ENCODE data around the gene CDC37L1. TPM values are rescaled to one million over a fixed set of nuclear protein-coding genes. Genes with fewer than 3 reads are reported as not detected.
"Not testable (repeated sequence)": the region's sequence is repeated elsewhere in the genome, so short reads cannot be mapped to it uniquely, and the experiment has no call there.

The CDC37L1 gene
- total RNA-seq, result 43.0 TPM
- long read RNA-seq, transcript CDC37L1-201 (7 exons, 3,502 nt), result major isoform, 51 of 53 reads
- long read RNA-seq, partial matches to known transcripts, result 2 of 53 reads
- long read RNA-seq, other reads (novel, unspliced or antisense), result 0 of 53 reads

- peak; percentile 99 for DNase-seq (ENCODE audit: low spot score)
- intact Hi-C loops (cut with DNase I), result loop anchor here (2.0 to 5.0 kb wide), 2 partner anchors 17 to 63 kb away; partner anchors contain the start of genes AK3 and PLPP6
Observed at GRCh38 chr9:4679268-4680172, at the start of gene CDC37L1. CDC37L1 (plus strand) TSS chr9:4679569; CDS start chr9:4679768, 199 bp downstream.

- intact Hi-C loops (cut with DNase I), result no loop called here
- no peak for DNase-seq (ENCODE audit: low spot score)
Observed at GRCh38 chr9:4630836-4631235, 48.5 kb upstream of the CDC37L1 start.

GRCh38 chr9:4638968-4639367, 40.4 kb upstream of the CDC37L1 start:
- DNase-seq (ENCODE audit: low spot score), result no peak
- intact Hi-C loops (cut with DNase I), result no loop called here

GRCh38 chr9:4639420-4639819, 39.9 kb upstream of the CDC37L1 start:
- no peak for DNase-seq (ENCODE audit: low spot score)
- intact Hi-C loops (cut with DNase I), result no loop called here

GRCh38 chr9:4640027-4640426, 39.3 kb upstream of the CDC37L1 start:
- no peak for DNase-seq (ENCODE audit: low spot score)

GRCh38 chr9:4642351-4642750, 37.0 kb upstream of the CDC37L1 start:
- DNase-seq (ENCODE audit: low spot score), result no peak
- intact Hi-C loops (cut with DNase I), result loop anchor here (5.0 kb wide), 1 partner anchor 260 kb away; no protein-coding TSS in a partner anchor

More at GRCh38 chr9:4640027-4640426, 39.3 kb upstream of the CDC37L1 start:
- intact Hi-C loops (cut with DNase I), result loop anchor here (5.0 kb wide), 1 partner anchor 258 kb away; no protein-coding TSS in a partner anchor

GRCh38 chr9:4654084-4654483, 25.3 kb upstream of the CDC37L1 start:
- no peak for DNase-seq (ENCODE audit: low spot score)
- intact Hi-C loops (cut with DNase I), result no loop called here

GRCh38 chr9:4654538-4654937, 24.8 kb upstream of the CDC37L1 start:
- intact Hi-C loops (cut with DNase I), result no loop called here
- no peak for DNase-seq (ENCODE audit: low spot score)

GRCh38 chr9:4656196-4656595, 23.2 kb upstream of the CDC37L1 start:
- DNase-seq (ENCODE audit: low spot score); intact Hi-C loops (cut with DNase I): not testable (repeated sequence)

GRCh38 chr9:4656621-4657020, 22.7 kb upstream of the CDC37L1 start:
- intact Hi-C loops (cut with DNase I), result no loop called here
- DNase-seq (ENCODE audit: low spot score), result no peak

GRCh38 chr9:4657426-4658159, 21.8 kb upstream of the CDC37L1 start:
- no peak for DNase-seq (ENCODE audit: low spot score)
- intact Hi-C loops (cut with DNase I), result no loop called here

- intact Hi-C loops (cut with DNase I), result loop anchor here (10.0 kb wide), 1 partner anchor 324 kb away; the partner anchor contains the start of gene JAK2
- not testable (repeated sequence) for DNase-seq (ENCODE audit: low spot score)
Observed at GRCh38 chr9:4660665-4661064, 18.7 kb upstream of the CDC37L1 start.

- intact Hi-C loops (cut with DNase I), result loop anchor here (10.0 kb wide), 1 partner anchor 324 kb away; the partner anchor contains the start of gene JAK2
Observed at GRCh38 chr9:4661165-4661564, 18.2 kb upstream of the CDC37L1 start.

GRCh38 chr9:4661611-4662010, 17.8 kb upstream of the CDC37L1 start:
- no peak for DNase-seq (ENCODE audit: low spot score)
- intact Hi-C loops (cut with DNase I), result loop anchor here (1.0 to 10.0 kb wide), 3 partner anchors 17 to 323 kb away; partner anchors contain the start of genes AK3, CDC37L1 and JAK2

More at GRCh38 chr9:4661165-4661564, 18.2 kb upstream of the CDC37L1 start:
- DNase-seq (ENCODE audit: low spot score), result no peak

GRCh38 chr9:4662108-4662988, 17.0 kb upstream of the CDC37L1 start, which contains the start of gene PLPP6:
PLPP6 (plus strand) TSS chr9:4662294; CDS start chr9:4662376, 82 bp downstream.
- peak; percentile 94 for DNase-seq (ENCODE audit: low spot score)
- intact Hi-C loops (cut with DNase I), result loop anchor here (1.0 to 10.0 kb wide), 3 partner anchors 16 to 322 kb away; partner anchors contain the start of genes AK3, CDC37L1 and JAK2

GRCh38 chr9:4662989-4663792, 16.2 kb upstream of the CDC37L1 start:
- DNase-seq (ENCODE audit: low spot score), result no peak
- intact Hi-C loops (cut with DNase I), result loop anchor here (1.0 to 10.0 kb wide), 3 partner anchors 16 to 322 kb away; partner anchors contain the start of genes AK3, CDC37L1 and JAK2

GRCh38 chr9:4663956-4664355, 15.4 kb upstream of the CDC37L1 start:
- DNase-seq (ENCODE audit: low spot score), result no peak
- intact Hi-C loops (cut with DNase I), result loop anchor here (2.0 to 10.0 kb wide), 2 partner anchors 15 to 321 kb away; partner anchors contain the start of genes CDC37L1 and JAK2

Measured in cardiac septum (tissue), 1 donor.